Gastroesophageal sphincter (tissue), 3 donors: Measurements from ENCODE around the gene PTPRK.

ENCODE experiments used
- CTCF ChIP-seq, 4 experiments: fragments of 200-600 bp in 2 of 4; fragments of 450-650 bp in 2 of 4; sonication (generic) in 1 of 4; IDR thresholded peaks; one replicate each; pipeline ENCODE4 v1.5.1; 2017 to 2019; ENCODE audit warnings: antibody characterized with exemption in 4 of 4, mild to moderate bottlenecking in 2 of 4, moderate library complexity in 2 of 4
- POLR2A ChIP-seq, 2 donors: fragments of 450-650 bp; IDR thresholded peaks; one replicate each; pipeline ENCODE4 v1.6.1; 2017; ENCODE audit warnings: antibody characterized with exemption in 2 of 2, mild to moderate bottlenecking in 2 of 2, moderate library complexity in 1 of 2

DNA sequence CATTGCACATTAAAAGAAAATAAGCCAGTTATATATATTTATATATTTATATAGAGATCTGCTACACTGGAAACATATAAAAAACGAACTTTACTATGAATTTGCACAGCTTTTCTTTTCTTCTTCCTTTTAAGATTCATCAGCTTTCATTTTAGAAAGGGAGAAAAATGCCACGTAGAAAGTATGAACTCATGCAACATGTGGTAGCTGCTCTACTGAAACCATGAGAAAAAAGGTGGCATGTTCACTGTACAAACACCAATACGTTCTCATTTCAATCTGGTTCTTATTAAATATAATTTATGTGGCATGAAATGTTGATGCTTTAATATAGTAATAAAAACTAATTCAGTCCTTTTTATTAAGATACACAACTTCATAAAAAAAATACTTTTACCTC, 550.7 kb downstream of the PTPRK start:
- TF ChIP-seq CTCF (IDR thresholded peaks at IDR 0.05), result no peak
- TF ChIP-seq POLR2A (IDR thresholded peaks at IDR 0.05), result no peak
